ENCODE results near the gene DNAL1.
A peak's percentile ranks its signal among the peaks of the same experiment; 100 is the strongest.

Gene DNAL1

GRCh38 chr14:73745571-73746519, 101.1 kb downstream of the DNAL1 start:
- no peak for DNase-seq

- DNase-seq = no peak
Observed at GRCh38 chr14:73746520-73747378, 102.0 kb downstream of the DNAL1 start.

GRCh38 chr14:73747379-73748211, 102.8 kb downstream of the DNAL1 start:
- DNase-seq = no peak

GRCh38 chr14:73748858-73749357, 104.1 kb downstream of the DNAL1 start:
- DNase-seq = no peak

DNA sequence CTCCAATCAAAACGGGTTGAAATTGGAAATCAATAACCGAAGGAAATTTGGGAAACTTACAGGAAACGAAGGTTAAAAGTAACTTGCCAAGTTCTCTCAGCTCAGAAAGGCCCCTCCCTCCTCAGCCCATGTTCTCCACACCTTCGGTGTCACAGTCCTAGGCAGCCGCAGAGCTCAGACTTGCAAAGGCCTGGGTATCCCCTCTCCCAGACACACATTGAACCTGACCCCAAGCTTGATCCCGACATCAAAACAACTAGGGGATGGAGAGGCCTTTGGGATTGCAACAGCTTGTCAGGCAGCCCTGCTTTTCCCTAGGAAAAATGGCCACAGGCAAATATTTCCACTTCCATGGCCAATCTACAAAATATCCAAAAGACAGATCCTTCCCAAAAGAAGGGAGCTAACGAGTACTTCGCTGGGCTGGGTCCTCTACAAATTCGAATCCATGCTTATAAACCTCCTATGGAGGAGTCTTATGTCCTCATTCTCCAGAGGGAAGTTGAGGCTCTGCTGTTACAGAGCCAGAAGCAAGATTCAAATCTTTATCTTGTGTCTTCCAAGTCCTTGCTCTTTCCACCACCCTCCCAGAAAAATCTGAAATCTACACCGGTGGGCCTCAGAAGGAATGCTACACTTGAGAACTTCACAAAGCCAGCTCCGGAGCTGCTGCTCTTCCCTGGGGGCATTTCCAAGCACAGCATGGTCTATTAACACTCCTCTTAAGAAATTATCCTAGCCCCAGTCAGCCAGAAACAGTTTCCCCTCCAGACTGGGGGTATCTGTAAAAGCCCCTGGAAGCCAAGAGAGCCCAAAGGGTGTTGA, 105.1 kb downstream of the DNAL1 start:
- DNase-seq = no peak

DNA sequence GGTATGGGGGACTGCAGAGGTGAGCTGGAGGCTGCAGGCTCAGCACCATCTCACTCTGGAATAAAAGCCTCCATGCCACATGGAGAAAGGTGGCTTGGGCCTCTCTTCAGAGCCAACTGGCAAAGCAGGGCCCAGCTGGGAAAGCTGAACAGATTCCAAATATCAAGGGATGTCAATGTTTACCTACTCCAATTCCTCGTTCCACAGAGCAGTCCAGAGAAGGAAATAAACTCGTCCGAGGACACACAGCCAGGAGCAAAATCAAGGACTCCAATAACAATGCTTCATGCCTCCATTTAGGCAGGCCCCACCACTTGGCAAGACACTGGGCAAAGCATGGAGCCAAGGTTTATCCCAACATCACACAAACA, 105.7 kb downstream of the DNAL1 start:
- no peak for DNase-seq

DNA sequence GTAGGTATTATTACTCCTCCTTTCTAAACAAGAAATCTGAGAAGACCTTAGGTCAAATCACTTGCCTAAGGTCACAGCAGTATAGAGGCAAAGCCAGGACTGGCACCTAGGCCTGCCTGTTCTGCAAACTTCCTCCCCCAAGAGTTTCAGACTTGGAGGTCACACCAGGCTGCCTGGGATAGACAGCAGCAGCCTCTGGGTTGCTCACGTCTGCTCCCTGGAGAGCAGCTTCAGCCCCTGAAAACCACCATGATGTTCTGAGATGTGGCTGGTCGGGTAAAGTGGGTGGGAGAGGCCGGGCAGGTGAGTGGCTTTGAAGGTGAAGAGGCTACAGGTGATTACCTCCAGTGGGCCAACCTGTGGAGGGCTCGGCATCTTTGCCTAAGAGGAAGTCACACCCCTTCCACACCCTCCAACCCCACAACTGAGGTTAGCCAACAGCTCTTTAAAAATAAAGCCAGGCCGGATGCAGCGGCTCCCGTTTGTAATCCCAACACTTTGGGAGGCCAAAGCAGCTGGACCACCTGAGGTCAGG, 106.4 kb downstream of the DNAL1 start:
- no peak for DNase-seq

DNA sequence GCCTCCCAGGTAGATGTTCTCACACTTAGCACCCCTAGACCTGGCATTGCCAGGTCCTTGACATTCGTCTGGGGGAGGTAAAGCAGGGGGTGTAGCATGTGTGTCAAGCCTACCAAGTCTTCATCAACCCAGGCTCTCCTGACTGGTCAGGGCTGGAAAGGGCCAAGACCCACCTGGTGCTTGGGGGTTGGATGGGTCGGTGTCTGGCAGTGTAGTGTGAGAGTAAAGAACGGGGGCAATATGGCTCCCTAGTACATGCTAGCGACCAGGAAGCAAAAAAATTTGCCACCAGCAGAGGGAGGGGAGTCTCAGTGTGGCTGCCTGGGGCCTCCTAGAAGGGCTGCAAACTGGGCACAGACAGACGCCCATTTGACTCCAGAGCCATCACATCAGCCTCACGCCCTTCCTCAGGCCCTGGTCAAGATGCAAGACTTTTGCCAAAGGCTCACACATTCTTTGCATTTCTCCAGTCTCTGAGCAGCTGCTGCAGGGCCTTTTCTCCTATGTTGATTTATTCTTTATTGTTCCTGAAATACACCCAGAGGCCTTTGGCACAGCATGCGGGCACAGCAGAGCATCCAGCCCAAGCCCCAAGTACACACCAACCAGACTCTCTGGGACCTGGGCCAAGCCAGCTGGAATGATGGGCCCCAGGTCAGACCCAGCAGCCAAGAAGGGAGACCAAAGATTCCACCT, 107.7 kb downstream of the DNAL1 start:
- peak; percentile 48 for DNase-seq

All from activated naive CD4-positive, alpha-beta T cell treated with Interleukin-2 at 50 U/mL for 16 hours (primary cell).